T-helper 1 cell (primary cell): Measurements from ENCODE around the gene PEPD.
"Not testable (repeated sequence)": the region's sequence is repeated elsewhere in the genome, so short reads cannot be mapped to it uniquely, and the experiment has no call there.

Source experiments
- DNase-seq, 5 donors: peaks; one replicate each; pipeline ENCODE4 v3.0.0-alpha.2; 2012 to 2020

Gene PEPD

DNA sequence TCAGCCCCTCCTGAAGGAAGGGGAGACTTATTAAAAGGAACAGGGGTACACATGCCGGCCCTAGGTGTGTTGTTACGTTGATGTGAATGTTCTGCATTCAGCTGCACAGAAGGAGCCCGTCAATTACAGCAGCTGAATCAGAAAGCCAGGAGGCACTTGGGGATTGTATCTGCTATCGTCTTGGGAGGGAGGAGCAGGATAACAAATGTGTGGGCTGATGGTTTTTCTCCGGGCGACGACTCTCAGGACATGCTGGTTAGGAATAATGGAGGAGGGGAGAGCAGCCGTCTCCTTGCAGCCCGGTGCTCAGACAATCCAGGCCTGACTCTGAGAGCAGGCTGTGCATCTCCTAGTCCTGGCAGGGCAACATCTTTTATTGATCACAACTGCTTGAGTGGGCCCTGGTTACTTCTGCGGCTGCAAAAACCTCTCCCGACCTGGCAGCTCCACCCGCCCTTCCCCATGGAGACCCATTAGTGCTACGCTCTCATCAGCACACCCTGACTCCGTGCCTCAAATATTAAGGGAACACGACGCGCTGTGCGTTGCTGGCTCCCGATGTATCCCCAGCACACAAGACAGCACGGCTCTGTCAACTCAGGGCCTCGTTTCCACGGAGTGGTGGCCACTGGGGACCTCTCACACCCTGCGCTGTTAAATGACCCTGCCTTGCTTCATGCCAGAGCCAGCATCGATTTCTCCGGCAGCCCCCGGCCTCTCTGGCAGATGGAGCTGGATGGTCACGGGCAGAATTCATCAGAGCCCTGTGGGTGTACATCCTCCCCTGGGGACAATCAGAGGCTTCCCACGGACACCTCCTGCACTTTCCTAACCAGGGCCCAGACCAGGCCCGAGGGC is 25.3 kb downstream of the PEPD start:
- DNase-seq, result no peak

DNA sequence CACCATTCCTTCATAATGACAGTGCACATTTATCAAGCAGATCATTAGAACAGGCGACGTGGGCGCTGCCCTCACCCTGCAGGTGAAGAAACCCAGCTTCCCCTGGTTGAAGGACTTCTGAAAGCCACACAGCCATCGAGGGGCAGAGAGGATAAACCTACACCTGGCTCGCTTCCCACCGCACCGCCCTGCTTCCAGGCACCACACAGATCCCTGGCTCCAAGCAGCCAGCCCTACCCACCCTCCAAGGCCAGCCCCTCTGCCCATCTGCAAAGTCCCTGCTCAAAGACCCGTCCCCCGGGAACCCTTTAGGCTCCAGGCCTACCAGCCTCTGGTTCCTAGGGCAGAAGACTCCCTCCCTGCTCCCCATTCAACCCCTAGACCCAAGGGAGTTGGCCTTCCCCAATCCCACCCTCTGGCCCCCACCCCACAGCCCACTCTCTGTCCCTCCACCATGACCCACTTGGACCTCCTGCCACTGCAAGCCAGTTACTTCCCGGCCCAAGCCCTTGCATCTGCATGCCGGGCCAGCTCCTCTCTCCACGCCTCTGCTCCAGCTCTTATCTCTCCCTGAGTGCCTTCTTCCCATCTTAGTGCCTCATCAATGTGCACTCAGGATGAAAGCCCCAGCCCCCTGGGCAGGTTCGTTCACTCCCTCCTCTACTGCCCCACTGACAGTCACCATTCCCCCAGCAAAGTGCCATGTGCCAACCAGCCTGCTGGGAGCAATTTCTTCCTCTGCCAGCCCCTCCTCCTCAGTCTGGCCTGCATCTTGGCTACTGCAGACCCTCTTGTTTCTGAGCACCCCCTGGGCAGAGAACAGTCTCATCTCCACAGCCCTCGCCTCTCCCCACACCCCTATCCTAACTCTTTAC is 28.0 kb downstream of the PEPD start:
- DNase-seq, result no peak

DNA sequence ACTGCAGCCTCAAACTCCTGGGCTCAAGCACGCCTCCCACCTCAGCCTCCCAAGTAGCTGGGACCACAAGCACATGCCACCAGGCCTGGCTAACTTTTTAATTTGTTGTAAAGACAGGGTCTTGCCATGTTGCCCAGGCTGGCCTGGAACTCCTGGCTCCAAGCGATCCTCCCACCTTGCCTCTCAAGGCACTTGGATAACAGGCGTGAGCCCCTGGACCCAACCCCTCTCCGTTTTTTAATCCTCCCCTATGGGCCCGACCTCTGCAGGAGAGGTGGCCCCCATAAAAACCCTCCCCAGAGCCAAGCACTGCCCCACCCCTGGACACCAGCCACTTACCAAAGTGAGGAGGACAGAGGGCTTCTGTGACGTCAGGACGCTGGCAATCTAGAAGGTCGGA is 28.6 kb downstream of the PEPD start:
- no peak for DNase-seq

GRCh38 chr19:33492090-33492489 is 29.5 kb downstream of the PEPD start:
- DNase-seq, result no peak

GRCh38 chr19:33490596-33490995 is 31.0 kb downstream of the PEPD start:
- DNase-seq, result not testable (repeated sequence)

DNA sequence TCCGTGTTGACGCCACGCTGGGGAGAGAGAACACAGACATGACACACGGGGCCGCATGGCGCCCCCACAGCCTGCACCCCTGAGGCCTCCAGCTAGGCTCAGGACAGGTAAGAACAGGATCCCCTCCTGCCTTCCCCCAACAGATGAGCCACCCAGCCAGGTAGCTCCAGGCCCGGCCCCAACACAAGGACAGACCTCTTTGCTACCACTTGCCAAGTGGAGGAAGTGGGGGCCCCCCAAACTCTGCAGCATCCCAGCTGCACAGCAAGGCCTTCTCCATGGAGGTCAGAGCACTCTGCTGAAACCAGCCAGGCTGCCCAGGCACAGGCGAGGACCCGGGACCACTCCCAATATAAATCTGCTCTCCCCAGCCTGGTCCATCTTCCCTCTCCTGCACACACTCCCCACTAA is 31.5 kb downstream of the PEPD start:
- DNase-seq, result no peak

GRCh38 chr19:33488826-33489225 is 32.8 kb downstream of the PEPD start:
- DNase-seq, result no peak

GRCh38 chr19:33487901-33488800 is 33.4 kb downstream of the PEPD start:
- no peak for DNase-seq

- DNase-seq, result no peak
Measured at GRCh38 chr19:33486936-33487811, 34.4 kb downstream of the PEPD start.

DNA sequence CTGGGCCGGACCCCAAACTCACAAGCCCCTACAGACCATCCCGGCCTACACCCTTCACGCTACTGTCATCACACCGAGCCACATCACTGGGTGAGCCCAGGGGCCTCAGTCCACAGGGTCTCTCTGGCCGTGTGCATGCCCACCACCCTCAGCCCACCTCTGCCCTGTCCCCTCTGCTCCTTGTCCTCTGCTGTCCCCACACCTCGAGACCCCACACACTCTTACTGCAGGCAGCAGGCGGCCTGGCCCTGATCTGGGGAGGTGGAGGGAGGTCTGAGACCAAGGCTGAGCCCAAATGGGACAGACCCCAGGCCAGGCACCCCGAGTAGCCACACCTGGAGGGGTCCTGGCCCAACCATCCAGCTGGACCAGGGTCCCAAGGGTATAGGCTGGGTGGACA is 35.2 kb downstream of the PEPD start:
- no peak for DNase-seq

DNA sequence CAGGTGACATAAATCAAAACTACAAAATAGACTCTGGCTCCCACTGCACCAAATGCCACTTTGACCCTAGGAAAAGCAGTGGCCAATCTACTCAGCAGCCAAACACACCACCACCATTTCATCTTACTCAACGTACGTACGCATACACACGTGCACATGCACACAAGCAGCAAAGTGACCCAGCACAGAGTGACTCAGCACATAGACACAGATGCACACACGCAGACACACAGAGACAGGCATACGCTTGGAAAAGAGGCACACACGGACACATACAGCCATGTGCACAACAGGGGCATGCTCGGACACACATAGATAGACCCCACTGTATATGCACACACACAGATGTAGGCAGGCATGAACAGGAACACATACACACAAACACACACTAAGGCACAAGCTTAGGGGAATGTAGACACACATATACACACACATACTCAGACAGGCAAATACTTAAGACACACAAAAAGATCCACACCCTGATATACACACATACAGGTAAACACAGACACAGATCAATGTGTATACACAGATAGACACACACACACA is 37.3 kb downstream of the PEPD start:
- DNase-seq, result no peak

DNA sequence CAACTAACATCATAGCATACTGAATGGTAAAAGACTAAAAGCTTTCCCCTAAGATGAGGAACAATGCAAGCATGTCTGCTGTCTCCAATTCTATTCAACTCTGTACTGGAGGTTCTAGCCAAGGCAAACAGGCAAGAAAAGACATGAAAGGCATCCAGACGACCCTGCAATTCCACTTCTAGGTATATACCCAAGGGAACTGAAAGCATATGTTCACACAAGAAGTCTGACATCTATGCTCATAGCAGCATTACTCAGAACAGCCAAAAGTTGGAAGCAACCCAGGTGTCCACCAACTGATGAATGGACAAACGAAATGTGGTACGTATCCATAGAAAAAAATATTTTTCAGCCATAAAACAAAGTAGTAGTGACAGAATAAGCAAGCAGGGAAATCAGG is 39.1 kb downstream of the PEPD start:
- DNase-seq, result no peak

DNA sequence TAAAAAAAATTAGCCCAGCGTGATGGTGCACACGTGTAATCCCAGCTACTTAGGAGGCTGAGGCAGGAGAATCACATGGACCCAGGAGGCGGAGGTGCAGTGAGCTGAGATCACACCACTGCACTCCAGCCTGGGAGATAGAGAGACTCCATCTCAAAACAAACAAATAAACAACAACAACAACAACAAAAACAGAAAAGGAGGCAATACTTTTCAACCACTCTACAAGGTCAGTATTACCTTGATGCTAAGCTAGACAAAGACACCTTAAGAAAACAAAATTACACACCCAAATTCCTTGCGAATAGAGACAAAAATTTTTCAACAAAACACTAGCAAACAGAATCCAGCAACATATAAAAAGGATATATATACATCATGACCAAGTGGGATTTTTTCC is 39.7 kb downstream of the PEPD start:
- peak in 1 of 5 donors; percentile 1 for DNase-seq

- DNase-seq, result not testable (repeated sequence)
Measured at GRCh38 chr19:33479570-33479969, 42.0 kb downstream of the PEPD start.

DNA sequence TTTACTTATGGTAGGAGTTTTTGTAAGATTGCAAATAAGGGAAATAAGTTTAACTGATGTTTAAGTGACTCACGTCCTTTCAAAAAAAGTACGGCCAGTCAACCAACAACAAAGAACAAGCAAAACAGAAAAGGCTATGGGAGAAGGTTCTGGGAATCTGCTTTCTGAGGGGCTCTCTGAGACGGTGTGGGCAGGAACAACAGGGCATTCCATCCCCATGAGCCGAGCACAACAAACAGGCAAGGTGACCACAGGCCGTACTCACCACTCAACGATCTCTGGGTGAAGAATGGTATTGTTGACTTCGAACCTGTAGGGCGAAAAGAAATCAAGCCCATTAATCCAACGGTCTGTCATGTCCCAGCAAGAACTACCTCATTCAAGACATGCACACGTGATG is 43.8 kb downstream of the PEPD start:
- no peak for DNase-seq

- no peak for DNase-seq
Measured at GRCh38 chr19:33476151-33476707, 45.4 kb downstream of the PEPD start.

DNA sequence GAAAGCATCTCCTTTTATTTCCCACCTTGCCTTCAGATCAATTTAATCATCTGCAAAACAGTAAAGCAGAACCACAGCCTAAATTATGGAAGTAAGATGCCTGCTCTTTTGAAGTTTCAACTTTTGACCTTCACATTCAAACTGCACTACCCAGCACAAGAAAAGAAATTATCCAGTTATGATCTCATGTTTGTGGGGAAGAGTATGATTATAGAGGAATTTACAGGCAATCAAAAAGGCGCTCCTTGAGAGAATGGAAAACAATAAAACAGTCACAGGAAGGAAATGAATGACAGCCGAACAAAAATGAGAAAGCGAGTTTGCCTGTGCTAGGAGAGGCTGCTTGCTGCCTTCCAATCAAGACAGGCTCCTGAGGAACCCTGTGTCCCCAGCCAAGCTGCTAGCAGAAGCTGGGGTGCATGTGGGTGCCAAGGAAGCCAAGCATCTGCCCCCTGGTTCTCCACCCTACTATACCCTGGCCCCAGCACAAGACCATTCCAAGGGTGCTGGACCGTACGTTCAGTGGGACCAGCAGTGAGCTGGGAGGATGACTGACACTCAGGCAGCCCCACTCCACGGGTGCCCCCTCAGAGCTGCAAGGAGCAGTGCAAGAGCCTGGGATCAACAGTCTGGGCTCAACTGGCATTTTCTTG is 47.8 kb downstream of the PEPD start:
- DNase-seq, result no peak

- no peak for DNase-seq
Measured at GRCh38 chr19:33472691-33473652, 48.6 kb downstream of the PEPD start.

GRCh38 chr19:33472226-33472625 is 49.4 kb downstream of the PEPD start:
- DNase-seq, result no peak
